ENCODE data around the gene NME2.

NME2 gene

GRCh38 chr17:51120739-51121619, 45.2 kb upstream of the NME2 start, which contains the start of gene SPAG9 (continued):
- TF ChIP-seq ELK4 (IDR thresholded peaks at IDR 0.05; ENCODE audit: borderline replicate concordance, low read depth, low read length), result no peak
- no peak for TF ChIP-seq PRDM6 (tag by site-specific recombination; IDR thresholded peaks at IDR 0.05)
- peak; percentile 34; the same call in 1 of the 2 replicates for TF ChIP-seq ZNF561 (tag by site-specific recombination; IDR thresholded peaks at IDR 0.05; ENCODE audit: borderline replicate concordance)
- TF ChIP-seq ZNF518A (tag by site-specific recombination; conservative IDR thresholded peaks at IDR 0.05; ENCODE audit: low read depth), result 0 out of 2 replicates have a peak, but pooled peaks have one; percentile 6
- TF ChIP-seq ZNF26 (tag by site-specific recombination; IDR thresholded peaks at IDR 0.05), result no peak
- TF ChIP-seq ZNF211 (tag by site-specific recombination; IDR thresholded peaks at IDR 0.05; ENCODE audit: low read depth), result no peak
- no peak for TF ChIP-seq REPIN1 (tag by site-specific recombination; IDR thresholded peaks at IDR 0.05; ENCODE audit: low read depth)
- TF ChIP-seq ZNF394 (tag by site-specific recombination; IDR thresholded peaks at IDR 0.05; ENCODE audit: borderline replicate concordance), result no peak; the same call in 1 of the 2 replicates
- TF ChIP-seq ZBTB49 (tag by site-specific recombination; IDR thresholded peaks at IDR 0.05; ENCODE audit: low read depth), result no peak
- TF ChIP-seq KLF8 (tag by site-specific recombination; IDR thresholded peaks at IDR 0.05), result peak; percentile 92
- peak; percentile 43 for TF ChIP-seq SP7 (tag by site-specific recombination; IDR thresholded peaks at IDR 0.05)
- no peak for TF ChIP-seq ZNF354C (tag by site-specific recombination; IDR thresholded peaks at IDR 0.05; ENCODE audit: borderline replicate concordance, low read depth)
- no peak for TF ChIP-seq SCRT1 (tag by site-specific recombination; IDR thresholded peaks at IDR 0.05; ENCODE audit: borderline replicate concordance)
- peak; percentile 48 for TF ChIP-seq KLF16 (tag by site-specific recombination; IDR thresholded peaks at IDR 0.05)
- no peak for TF ChIP-seq ZNF391 (tag by site-specific recombination; IDR thresholded peaks at IDR 0.05; ENCODE audit: borderline replicate concordance, low read depth)
- peak; percentile 73; the same call in 1 of the 2 replicates for TF ChIP-seq PRDM1 (tag by site-specific recombination; IDR thresholded peaks at IDR 0.05)
- no peak for TF ChIP-seq ZNF433 (tag by site-specific recombination; IDR thresholded peaks at IDR 0.05; ENCODE audit: low read depth)
- no peak for TF ChIP-seq ZNF239 (tag by site-specific recombination; IDR thresholded peaks at IDR 0.05)
- TF ChIP-seq HOXA7 (CRISPR knock-in tag; IDR thresholded peaks at IDR 0.05; ENCODE audit: borderline replicate concordance), result no peak
- no peak for TF ChIP-seq ZSCAN4 (tag by site-specific recombination; IDR thresholded peaks at IDR 0.05)
- TF ChIP-seq ZNF571 (tag by site-specific recombination; IDR thresholded peaks at IDR 0.05), result no peak
- no peak for TF ChIP-seq ZNF510 (tag by site-specific recombination; IDR thresholded peaks at IDR 0.05; ENCODE audit: insufficient replicate concordance)
- TF ChIP-seq ZNF16 (tag by site-specific recombination; IDR thresholded peaks at IDR 0.05; ENCODE audit: low read depth), result no peak
- TF ChIP-seq WT1 (tag by site-specific recombination; IDR thresholded peaks at IDR 0.05), result peak; percentile 53
